ENCODE data around the gene CCDC158.

GRCh38 chr4:76283900-76284299 lies 137.0 kb downstream of the CCDC158 start:
- no peak for TF ChIP-seq CTCF (conservative IDR thresholded peaks at IDR 0.05; ENCODE audit: low read length)
- no peak for TF ChIP-seq EZH2phosphoT487 (IDR thresholded peaks at IDR 0.05; ENCODE audit: borderline replicate concordance, low read depth, low read length)
